Fibroblast of lung (primary cell): ENCODE results near the gene ZC3H7B.

ENCODE experiments used
- CTCF ChIP-seq, 2 donors: IDR thresholded peaks in 1 of 2; conservative IDR thresholded peaks in 1 of 2; 1 replicate in 1 of 2; 2 replicates in 1 of 2; pipeline ENCODE4 v1.5.1; 2011 to 2012; ENCODE audit warnings: low read length in 2 of 2, control low read depth in 1 of 2, inconsistent platforms in 1 of 2, low read depth in 1 of 2, mild to moderate bottlenecking in 1 of 2
- EZH2 ChIP-seq: IDR thresholded peaks from 2 replicates; pipeline ENCODE4 v1.5.1; 2012; ENCODE audit warnings: low read length, control low read depth, mild to moderate bottlenecking; ENCODE audit errors: missing control alignments

GRCh38 chr22:41382610-41383009 is 81.3 kb downstream of the ZC3H7B start:
- TF ChIP-seq EZH2 (no peak), CTCF (conservative IDR thresholded peaks at IDR 0.05 in 1 of 2, IDR thresholded peaks at IDR 0.05 in 1 of 2; ENCODE audit: low read depth in 1 of 2, low read length in 2 of 2) (no peak)
